Caco-2 (cell line): ENCODE results near the gene LRBA. TPM values are rescaled to one million over a fixed set of nuclear protein-coding genes. Genes with fewer than 3 reads are reported as not detected.

Experiments
- BruUV-seq: library from RNA; stranded (reverse); fragments of 400-500 nt; replicated peaks from 2 replicates; lab custom pipeline; 2021; lab: Mats Ljungman, UMichigan
- CTCF ChIA-PET: fragments of 300-600 bp; sonication (Branson Sonifier 250); formaldehyde crosslinking; loops from one replicate; lab custom pipeline; 2022; ENCODE audit warnings: antibody characterized with exemption; lab: Charles Lee
- POLR2A ChIA-PET: fragments of 300-600 bp; sonication (Branson Sonifier 250); formaldehyde crosslinking; loops from one replicate; lab custom pipeline; 2022; ENCODE audit warnings: antibody characterized with exemption; lab: Charles Lee
- DNase-seq, 2 experiments: peaks; one replicate each; pipeline versions ENCODE4 v3.0.0 to v3.0.0-alpha.2; 2020 to 2022
- H3K27me3 ChIP-seq: replicated peaks from 2 replicates; pipeline ENCODE4 v1.6.0; 2011; ENCODE audit warnings: low read length; ENCODE audit not compliant: control insufficient read depth, insufficient read depth
- H3K36me3 ChIP-seq: 2 replicates; pipeline ENCODE4 v1.5.1; 2011; ENCODE audit warnings: low read length; ENCODE audit not compliant: control insufficient read depth, insufficient read depth
- H3K4me1 ChIP-seq: fragments of 250-450 bp; sonication (Bioruptor Pico); 2 replicates; pipeline ENCODE4 v1.5.1; 2020; ENCODE audit warnings: mild to moderate bottlenecking
- H3K4me3 ChIP-seq: 2 replicates; pipeline ENCODE4 v1.5.1; 2011; ENCODE audit warnings: low read depth, mild to moderate bottlenecking, control low read depth, low read length
- H3K9me3 ChIP-seq: fragments of 250-450 bp; sonication (Bioruptor Pico); 2 replicates; pipeline ENCODE4 v1.5.1; 2020; ENCODE audit warnings: mild to moderate bottlenecking, moderate library complexity
- H3K27ac Mint-ChIP-seq: one replicate; pipeline ENCODE4 v1.8.0; 2022; ENCODE audit warnings: mixed read lengths; ENCODE audit not compliant: unreplicated experiment
- H3K27me3 Mint-ChIP-seq: one replicate; pipeline ENCODE4 v1.8.0; 2022; ENCODE audit warnings: mixed read lengths; ENCODE audit not compliant: insufficient read depth, unreplicated experiment
- H3K36me3 Mint-ChIP-seq: one replicate; pipeline ENCODE4 v1.8.0; 2022; ENCODE audit warnings: mild to moderate bottlenecking, mixed read lengths; ENCODE audit not compliant: insufficient read depth, unreplicated experiment
- H3K4me1 Mint-ChIP-seq: one replicate; pipeline ENCODE4 v1.8.0; 2022; ENCODE audit warnings: low read depth, mixed read lengths; ENCODE audit not compliant: unreplicated experiment
- H3K4me3 Mint-ChIP-seq: one replicate; pipeline ENCODE4 v1.8.0; 2022; ENCODE audit warnings: mild to moderate bottlenecking, moderate library complexity, mixed read lengths; ENCODE audit not compliant: unreplicated experiment
- H3K9me3 Mint-ChIP-seq: one replicate; pipeline ENCODE4 v1.8.0; 2022; ENCODE audit warnings: mixed read lengths; ENCODE audit not compliant: unreplicated experiment
- intact Hi-C: fragments of 100-400 bp; cut with micrococcal nuclease; formaldehyde crosslinking; loops from one replicate; pipeline ENCODE4 v1.10.0; 2022; ENCODE audit not compliant: unreplicated experiment
- total RNA-seq: library from RNA; stranded (reverse); gene quantifications from 2 replicates; pipeline ENCODE4 v1.2.3, GENCODE V29; 2022
- TF ChIP-seq, protein P1 (sequence below), 2 experiments: fragments of 200-600 bp in 1 of 2; IDR thresholded peaks; 1 replicate in 1 of 2; 2 replicates in 1 of 2; pipeline versions ENCODE4 v1.5.1 to v1.8.0; 2011 to 2022; ENCODE audit warnings: antibody characterized with exemption in 1 of 2, control low read depth in 1 of 2, inconsistent platforms in 1 of 2, low read depth in 1 of 2, low read length in 1 of 2, mild to moderate bottlenecking in 1 of 2, moderate library complexity in 1 of 2; ENCODE audit not compliant: insufficient read depth in 1 of 2, severe bottlenecking in 1 of 2, unreplicated experiment in 1 of 2

Gene LRBA
- total RNA-seq, 1 experiment from 2014 or later = 53.2 TPM

DNA sequence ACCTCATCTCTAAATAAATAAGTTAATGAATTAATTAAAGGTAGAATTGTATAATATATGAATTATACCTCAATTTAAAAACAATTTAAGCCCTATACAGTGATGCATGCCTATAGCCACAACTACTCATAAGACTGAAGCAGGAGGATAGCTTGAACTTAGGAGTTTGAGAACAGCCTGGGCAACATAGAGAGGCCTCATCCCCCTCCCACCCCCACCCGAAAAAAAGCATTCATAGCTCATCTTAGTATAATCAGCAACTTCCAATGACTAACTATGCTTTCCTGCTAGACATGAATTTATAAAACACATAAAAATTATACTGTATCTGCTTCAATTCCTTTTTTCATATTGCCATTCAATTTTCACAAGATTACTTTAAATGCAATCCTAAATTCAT is 1.6 kb downstream of the LRBA start:
- Mint-ChIP-seq H3K4me3 (peak overlapping the region; percentile 94), H3K4me1 (no peaks in the 10 kb centered on the region), H3K27ac (peak overlapping the region; percentile 93), H3K9me3 (no peaks in the 10 kb centered on the region), H3K27me3 (no peaks in the 10 kb centered on the region), H3K36me3 (peaks cover 34% of the 10 kb centered on the region)
- ChIA-PET CTCF (interaction anchor here (0.6 kb wide), 1 partner anchor 151 kb away, joined by 4 read pairs; no protein-coding TSS in a partner anchor), POLR2A (interaction anchor here (1.1 kb wide), 1 partner anchor 24 kb away, joined by 5 read pairs; no protein-coding TSS in a partner anchor)
- intact Hi-C loops = loop anchor here (10.0 kb wide), 1 partner anchor 209 kb away; no protein-coding TSS in a partner anchor
- Histone ChIP-seq H3K4me3 (peak overlapping the region; percentile 97), H3K36me3 (no peaks in the 10 kb centered on the region), H3K4me1 (peaks cover 4% of the 10 kb centered on the region; the same call in 1 of the 2 replicates), H3K9me3 (no peaks in the 10 kb centered on the region), H3K27me3 (no peaks in the 10 kb centered on the region)
- no peak for DNase-seq
- BruUV-seq = no TSS peak
- TF ChIP-seq, protein P1, sequence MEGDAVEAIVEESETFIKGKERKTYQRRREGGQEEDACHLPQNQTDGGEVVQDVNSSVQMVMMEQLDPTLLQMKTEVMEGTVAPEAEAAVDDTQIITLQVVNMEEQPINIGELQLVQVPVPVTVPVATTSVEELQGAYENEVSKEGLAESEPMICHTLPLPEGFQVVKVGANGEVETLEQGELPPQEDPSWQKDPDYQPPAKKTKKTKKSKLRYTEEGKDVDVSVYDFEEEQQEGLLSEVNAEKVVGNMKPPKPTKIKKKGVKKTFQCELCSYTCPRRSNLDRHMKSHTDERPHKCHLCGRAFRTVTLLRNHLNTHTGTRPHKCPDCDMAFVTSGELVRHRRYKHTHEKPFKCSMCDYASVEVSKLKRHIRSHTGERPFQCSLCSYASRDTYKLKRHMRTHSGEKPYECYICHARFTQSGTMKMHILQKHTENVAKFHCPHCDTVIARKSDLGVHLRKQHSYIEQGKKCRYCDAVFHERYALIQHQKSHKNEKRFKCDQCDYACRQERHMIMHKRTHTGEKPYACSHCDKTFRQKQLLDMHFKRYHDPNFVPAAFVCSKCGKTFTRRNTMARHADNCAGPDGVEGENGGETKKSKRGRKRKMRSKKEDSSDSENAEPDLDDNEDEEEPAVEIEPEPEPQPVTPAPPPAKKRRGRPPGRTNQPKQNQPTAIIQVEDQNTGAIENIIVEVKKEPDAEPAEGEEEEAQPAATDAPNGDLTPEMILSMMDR (IDR thresholded peaks at IDR 0.05; ENCODE audit: insufficient read depth in 1 of 2, low read depth in 1 of 2, low read length in 1 of 2, severe bottlenecking in 1 of 2, unreplicated experiment in 1 of 2) = no peak

DNA sequence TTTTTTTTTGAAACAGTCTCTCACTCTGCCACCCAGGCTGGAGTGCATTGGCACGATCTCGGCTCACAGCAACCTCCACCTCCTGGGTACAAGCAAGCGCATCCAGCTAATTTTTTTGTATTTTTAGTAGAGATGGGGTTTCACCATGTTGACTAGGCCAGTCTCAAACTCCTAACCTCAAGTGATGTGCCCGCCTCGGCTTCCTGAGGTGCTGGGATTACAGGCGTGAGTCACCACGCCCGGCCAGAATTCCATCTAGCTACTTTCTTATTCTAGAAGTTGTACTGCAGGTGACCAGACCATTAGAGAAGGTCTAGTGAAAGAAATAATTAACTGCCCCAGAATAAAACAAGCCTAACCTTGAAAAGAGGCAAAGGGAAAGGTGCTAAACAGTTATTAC is 2.3 kb downstream of the LRBA start:
- Mint-ChIP-seq H3K4me3 (peak overlapping the region; percentile 94), H3K36me3 (peaks cover 39% of the 10 kb centered on the region), H3K27ac (no peak overlapping the region), H3K27me3 (no peaks in the 10 kb centered on the region), H3K9me3 (no peaks in the 10 kb centered on the region), H3K4me1 (no peaks in the 10 kb centered on the region)
- DNase-seq = no peak
- H3K4me3 ChIP-seq = peak overlapping the region; percentile 97; the same call in 1 of the 2 replicates
- H3K27me3 ChIP-seq = no peaks in the 10 kb centered on the region
- no TSS peak for BruUV-seq
- no peaks in the 10 kb centered on the region for H3K36me3 ChIP-seq
- CTCF ChIA-PET = no interaction called here
- intact Hi-C loops = loop anchor here (10.0 kb wide), 1 partner anchor 208 kb away; no protein-coding TSS in a partner anchor
- TF ChIP-seq, protein P1 (IDR thresholded peaks at IDR 0.05; ENCODE audit: insufficient read depth in 1 of 2, low read depth in 1 of 2, low read length in 1 of 2, severe bottlenecking in 1 of 2, unreplicated experiment in 1 of 2) = no peak
- peaks cover 2% of the 10 kb centered on the region; the same call in 1 of the 2 replicates for H3K4me1 ChIP-seq
- no peaks in the 10 kb centered on the region for H3K9me3 ChIP-seq
- POLR2A ChIA-PET = interaction anchor here (0.5 kb wide), 1 partner anchor 97 kb away, joined by 4 read pairs; no protein-coding TSS in a partner anchor

DNA sequence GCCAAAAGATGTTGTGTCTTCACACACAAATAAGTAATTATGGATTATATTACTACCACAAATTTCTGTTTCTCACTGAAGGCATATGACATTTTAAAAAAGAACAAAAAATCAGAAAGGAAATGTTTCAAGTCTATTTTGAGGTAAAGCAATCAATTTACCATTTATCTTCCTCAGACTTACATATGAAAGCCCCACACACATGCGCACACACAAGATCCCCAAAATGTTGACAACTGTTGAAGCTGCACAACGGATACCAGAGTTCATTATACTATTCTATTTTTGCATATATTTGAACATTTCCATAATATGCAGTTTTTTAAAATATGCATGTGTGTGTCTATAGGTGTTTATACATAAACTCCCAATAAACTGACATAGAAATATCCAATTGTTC is 2.7 kb downstream of the LRBA start:
- BruUV-seq = no TSS peak
- no peak overlapping the region for H3K4me3 Mint-ChIP-seq
- H3K27ac Mint-ChIP-seq = no peak overlapping the region
- TF ChIP-seq, protein P1 (IDR thresholded peaks at IDR 0.05; ENCODE audit: insufficient read depth in 1 of 2, low read depth in 1 of 2, low read length in 1 of 2, severe bottlenecking in 1 of 2, unreplicated experiment in 1 of 2) = no peak
- no peaks in the 10 kb centered on the region for H3K36me3 ChIP-seq
- H3K27me3 Mint-ChIP-seq = no peaks in the 10 kb centered on the region
- no peaks in the 10 kb centered on the region for H3K9me3 Mint-ChIP-seq
- POLR2A ChIA-PET = interaction anchor here (0.5 kb wide), 1 partner anchor 98 kb away, joined by 4 read pairs; no protein-coding TSS in a partner anchor
- H3K27me3 ChIP-seq = no peaks in the 10 kb centered on the region
- no peaks in the 10 kb centered on the region for H3K4me1 ChIP-seq
- CTCF ChIA-PET = no interaction called here
- no peaks in the 10 kb centered on the region for H3K4me1 Mint-ChIP-seq
- no peak overlapping the region for H3K4me3 ChIP-seq
- intact Hi-C loops = loop anchor here (10.0 kb wide), 1 partner anchor 208 kb away; no protein-coding TSS in a partner anchor
- no peak for DNase-seq
- no peaks in the 10 kb centered on the region for H3K9me3 ChIP-seq
- peaks cover 42% of the 10 kb centered on the region for H3K36me3 Mint-ChIP-seq
